ENCODE data around the gene NBDY.

Gene NBDY

GRCh38 chrX:56833626-56834025, 104.6 kb downstream of the NBDY start:
- Mint-ChIP-seq H3K27ac (no peak overlapping the region), H3K36me3 (peaks cover 6% of the 10 kb centered on the region), H3K9me3 (ENCODE audit: low read depth) (no peaks in the 10 kb centered on the region), H3K4me1 (ENCODE audit: low read depth) (no peaks in the 10 kb centered on the region), H3K4me3 (no peak overlapping the region), H3K27me3 (no peaks in the 10 kb centered on the region)

GRCh38 chrX:56853436-56853835, 124.4 kb downstream of the NBDY start:
- H3K36me3 Mint-ChIP-seq = no peaks in the 10 kb centered on the region
- H3K27me3 Mint-ChIP-seq = no peaks in the 10 kb centered on the region
- no peaks in the 10 kb centered on the region for H3K9me3 Mint-ChIP-seq (ENCODE audit: low read depth)
- H3K27ac Mint-ChIP-seq = no peak overlapping the region
- H3K4me1 Mint-ChIP-seq (ENCODE audit: low read depth) = no peaks in the 10 kb centered on the region
- no peak overlapping the region for H3K4me3 Mint-ChIP-seq

- Mint-ChIP-seq H3K4me3 (no peak overlapping the region), H3K36me3 (no peaks in the 10 kb centered on the region), H3K27ac (no peak overlapping the region), H3K4me1 (ENCODE audit: low read depth) (no peaks in the 10 kb centered on the region), H3K27me3 (no peaks in the 10 kb centered on the region), H3K9me3 (ENCODE audit: low read depth) (no peaks in the 10 kb centered on the region)
These were observed 128.0 kb downstream of the NBDY start for GRCh38 chrX:56857042-56857441.

DNA sequence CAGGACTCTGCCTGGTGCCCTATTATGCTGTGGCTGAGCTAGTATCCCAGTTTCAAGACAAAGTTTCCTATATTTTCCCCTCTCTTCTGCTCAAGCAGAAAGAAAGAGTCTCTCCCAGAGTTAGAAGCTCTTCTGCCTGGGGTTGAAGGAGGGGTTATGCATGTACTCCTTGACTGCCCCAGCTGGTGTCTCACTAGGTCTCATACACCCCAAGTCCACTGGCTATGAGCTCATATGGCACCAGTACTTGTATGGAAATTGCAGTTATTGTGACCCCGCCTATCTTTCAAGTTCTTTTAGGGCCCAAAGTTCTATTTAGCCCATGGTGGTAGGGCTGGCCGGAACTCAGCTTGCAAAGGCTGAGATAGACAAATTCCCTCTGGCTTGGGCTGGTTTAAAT, 131.8 kb downstream of the NBDY start:
- Mint-ChIP-seq H3K9me3 (ENCODE audit: low read depth) (no peaks in the 10 kb centered on the region), H3K27me3 (no peaks in the 10 kb centered on the region), H3K27ac (no peak overlapping the region), H3K4me1 (ENCODE audit: low read depth) (no peaks in the 10 kb centered on the region), H3K36me3 (no peaks in the 10 kb centered on the region), H3K4me3 (no peak overlapping the region)
